CD4-positive, alpha-beta T cell treated with Interleukin-6 for 4 hours (primary cell): Measurements from ENCODE around the gene TRPM2.
"Not testable (repeated sequence)": the region's sequence is repeated elsewhere in the genome, so short reads cannot be mapped to it uniquely, and the experiment has no call there.

ENCODE experiments used
- DNase-seq: peaks from one replicate; pipeline ENCODE4 v3.0.0-alpha.2; 2020; ENCODE audit warnings: mixed read lengths

Gene TRPM2

DNA sequence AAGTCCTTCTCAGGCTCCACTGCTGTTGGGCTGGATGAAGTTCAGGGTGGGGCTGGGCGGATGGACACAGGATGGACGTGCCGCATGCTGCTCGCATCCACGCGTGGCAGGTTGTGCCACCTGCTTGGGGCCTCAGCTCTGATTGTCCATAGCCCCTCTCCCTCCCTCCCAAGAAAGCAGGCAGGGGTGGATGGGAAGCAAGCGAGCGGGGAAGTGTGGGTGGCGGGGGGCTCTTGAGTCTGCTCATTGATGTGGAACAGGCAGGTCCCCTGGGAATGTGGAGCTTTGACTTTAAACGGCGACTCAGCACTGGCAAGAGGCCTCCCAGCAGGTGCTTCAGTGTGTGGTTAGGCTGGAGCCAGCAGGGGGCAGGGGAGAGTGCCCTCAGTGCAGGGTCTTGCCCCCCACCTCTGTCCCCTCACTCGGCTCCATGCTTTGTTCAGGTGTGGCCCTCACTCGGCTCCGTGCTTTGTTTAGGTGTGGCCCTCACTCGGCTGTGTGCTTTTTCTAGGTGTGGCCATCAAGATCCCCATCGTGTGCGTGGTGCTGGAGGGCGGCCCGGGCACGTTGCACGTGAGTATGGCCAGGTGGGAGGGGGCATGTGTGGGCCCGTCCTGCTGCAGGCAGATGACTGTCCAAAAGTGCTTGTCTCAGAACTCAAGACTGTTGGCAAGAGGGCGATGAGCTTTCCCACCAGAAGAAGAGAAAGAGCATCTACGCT, 23.9 kb downstream of the TRPM2 start:
- DNase-seq = no peak

DNA sequence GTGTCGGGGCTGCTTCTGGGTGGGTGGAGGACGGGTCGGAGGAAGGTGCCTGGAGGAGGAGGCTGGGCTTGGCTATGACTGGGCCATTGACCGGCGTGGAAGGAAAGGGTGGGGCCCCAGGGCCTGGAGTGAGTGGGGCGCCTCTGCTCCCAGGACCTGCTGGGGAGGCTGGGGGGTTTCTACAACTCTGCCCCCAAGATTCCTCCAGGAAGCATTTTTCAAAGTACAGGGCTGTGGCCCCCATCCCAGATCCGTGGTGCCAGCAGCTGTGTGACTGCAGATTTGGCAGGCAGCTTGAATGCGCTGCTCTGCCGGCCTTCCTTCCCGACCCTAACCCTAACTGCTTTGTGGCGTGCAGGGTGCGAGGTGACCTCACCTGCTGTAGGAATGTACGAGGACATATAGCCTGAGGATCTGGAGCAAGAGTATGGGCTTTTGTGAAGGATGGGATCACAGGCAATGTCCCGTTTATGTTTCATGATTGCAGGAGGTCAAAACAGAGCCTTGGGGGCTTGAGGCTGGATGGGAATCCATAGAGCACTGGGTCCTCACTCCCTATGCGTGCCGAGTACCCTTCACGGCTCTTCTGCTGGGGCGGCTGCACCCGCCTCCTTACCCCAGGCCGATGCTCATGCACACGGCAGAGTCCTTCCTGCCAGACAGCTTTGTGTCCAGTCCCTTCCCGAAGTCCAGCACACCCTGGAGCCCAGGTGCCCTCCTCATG, 24.7 kb downstream of the TRPM2 start:
- DNase-seq = no peak

DNA sequence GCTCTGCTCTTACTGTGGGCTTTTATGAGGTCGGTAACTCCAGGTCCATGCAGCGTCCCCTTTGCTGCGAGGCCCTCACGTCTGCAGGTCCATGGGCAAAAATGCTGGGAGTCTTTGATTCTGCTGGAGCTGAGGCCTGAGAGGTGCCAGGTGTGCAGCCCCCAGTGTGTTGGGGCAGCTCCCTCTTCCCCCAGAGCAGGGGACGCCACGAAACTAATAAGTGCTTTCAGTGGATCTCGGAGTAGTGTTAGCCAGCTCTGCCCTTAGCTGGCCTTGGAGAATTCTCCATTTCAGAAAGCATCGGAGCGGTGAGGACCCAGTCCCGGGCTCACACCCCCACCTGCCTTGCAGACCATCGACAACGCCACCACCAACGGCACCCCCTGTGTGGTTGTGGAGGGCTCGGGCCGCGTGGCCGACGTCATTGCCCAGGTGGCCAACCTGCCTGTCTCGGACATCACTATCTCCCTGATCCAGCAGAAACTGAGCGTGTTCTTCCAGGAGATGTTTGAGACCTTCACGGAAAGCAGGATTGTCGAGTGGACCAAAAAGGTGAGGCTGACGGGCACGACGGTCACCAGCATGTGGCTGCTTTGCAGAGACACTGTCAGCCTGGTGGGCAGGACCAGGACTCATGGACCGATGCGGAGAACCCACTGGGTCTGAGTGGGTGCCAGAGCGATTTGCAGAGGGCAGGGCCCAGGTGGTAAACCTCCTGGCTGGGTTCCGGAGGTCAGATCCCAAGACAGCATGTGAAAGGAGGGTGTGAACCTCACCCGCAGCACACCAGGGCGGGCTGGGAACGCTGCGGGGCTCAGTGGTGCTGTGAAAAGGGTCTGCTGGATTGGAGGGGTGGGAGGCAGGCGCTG, 25.5 kb downstream of the TRPM2 start:
- no peak for DNase-seq

DNA sequence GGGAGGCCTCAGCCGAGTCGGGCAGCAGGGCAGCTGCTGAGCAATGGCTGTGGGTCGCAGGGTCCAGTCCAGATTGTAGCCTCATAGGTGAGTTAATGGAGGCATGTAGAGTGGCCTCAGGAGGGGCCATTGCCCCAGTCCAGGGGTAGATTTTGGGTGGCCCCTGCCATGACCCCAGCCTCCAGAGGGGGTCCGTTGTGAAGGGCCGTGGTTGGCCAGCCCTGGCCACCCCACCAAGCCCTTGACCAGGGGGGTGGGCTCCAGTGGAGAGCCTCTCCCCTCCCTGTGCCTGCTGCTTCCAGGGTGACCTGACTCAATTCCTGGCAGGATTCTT, 26.1 kb downstream of the TRPM2 start:
- no peak for DNase-seq

DNA sequence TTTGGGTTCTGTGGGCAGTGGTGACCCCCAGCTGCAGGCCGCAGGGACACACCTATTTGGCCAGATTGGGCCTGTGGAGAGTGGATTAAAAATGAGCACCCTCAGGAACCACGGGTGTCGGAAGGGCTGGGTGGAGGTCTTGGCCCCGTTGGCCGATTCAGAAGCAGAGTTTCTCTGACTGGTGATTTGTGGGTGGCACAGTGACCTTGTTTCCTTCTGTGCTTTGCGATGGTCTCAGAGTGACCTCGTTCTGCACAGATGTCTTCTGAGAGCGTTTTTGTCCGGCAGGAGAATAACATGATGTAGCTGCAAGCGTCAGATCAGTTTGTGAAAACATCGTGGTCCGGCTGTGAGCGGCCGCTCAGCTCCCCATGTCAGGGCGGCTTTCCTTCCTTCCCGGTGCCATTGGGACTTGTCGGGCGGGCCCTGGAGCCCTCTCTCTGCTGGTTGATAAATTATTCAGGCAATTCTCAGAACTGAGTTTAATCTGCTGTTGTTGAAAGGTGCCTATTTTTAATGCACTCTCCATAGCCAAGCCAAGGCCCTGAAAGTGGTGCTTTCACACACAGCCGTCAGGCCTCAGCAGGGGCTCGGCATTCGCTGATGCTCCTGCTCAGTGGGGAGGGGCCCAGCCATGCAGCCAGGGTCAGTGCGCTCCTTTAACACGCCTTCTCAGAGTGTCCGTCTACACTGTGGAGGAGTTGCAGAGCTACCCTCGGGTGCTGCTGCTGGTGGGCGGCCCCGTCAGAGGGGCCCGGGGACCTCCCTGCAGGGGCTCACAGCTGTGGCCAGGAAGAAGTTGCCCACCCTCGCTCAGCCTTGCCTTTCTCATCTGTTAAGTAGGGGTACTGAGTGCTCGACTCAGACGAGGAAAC, 26.8 kb downstream of the TRPM2 start:
- DNase-seq = no peak

DNA sequence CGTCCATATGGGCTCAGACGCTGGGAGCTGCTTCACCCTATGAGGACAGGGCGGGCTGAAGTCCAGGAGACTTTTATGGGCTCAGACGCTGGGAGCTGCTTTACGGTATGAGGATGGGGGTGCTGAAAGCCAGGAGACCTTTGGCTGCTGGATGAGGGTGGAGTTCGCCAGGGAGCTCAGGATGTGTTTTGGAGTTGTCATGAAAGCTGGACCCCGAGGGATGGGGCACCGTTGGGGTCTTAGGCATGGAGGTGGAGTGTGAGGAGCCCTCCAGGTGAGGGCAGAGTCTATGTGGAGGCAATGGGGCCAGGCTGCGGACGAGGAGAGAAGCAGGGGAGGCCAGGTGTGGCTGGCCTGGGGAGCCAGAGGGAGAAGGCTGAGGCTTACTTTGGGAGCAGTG, 27.5 kb downstream of the TRPM2 start:
- DNase-seq = no peak

DNA sequence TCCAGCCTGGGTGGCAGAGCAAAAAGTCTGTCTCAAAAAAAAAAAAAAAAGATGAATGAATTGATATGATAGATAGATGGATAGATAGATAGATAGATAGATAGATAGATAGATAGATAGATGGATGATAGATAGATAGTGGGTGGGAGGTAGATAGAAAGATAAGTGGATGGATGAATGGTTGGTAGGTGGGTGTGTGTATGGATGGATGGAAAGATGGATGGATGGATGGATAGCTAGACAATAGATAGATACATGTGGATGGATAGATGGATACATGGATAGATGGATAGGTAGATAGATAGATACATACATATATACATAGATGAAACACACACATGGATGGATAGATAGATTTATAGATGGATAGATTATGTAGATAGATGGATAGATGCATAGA, 28.5 kb downstream of the TRPM2 start:
- DNase-seq = no peak

DNA sequence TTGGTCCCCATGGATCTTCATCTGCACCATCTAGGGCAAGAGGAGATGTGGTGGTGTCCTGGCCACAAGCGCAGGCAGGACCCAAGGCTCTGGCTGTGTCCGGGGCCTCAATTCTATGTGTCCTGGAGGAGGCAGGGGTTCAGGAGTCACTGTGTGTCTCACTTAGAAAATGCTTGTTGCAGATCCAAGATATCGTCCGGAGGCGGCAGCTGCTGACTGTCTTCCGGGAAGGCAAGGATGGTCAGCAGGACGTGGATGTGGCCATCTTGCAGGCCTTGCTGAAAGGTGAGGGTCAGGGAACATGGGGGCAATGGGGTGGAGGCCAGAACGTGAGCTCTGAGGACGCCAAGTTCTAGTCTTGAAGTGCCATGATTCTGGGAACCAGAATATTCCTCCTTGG, 29.1 kb downstream of the TRPM2 start:
- DNase-seq = no peak

DNA sequence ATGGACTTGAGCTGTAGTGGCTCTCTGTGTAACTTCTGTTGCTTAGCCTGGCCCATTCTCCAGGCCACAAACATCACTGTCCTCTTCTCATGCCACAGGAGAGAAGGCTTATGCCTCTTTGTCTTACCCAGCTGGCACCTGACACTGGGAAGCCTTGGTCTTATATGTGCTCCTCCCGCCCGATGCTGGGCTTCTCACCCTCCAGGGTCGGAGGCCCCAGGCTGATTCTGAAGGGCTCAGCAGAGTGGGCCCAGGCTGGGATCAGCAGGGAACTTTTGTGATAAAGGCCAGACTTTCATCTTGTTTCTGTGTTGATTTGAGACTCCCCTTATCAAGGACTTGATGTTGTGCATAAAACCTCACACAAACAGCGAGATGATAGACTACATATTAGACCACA, 29.8 kb downstream of the TRPM2 start:
- no peak for DNase-seq

DNA sequence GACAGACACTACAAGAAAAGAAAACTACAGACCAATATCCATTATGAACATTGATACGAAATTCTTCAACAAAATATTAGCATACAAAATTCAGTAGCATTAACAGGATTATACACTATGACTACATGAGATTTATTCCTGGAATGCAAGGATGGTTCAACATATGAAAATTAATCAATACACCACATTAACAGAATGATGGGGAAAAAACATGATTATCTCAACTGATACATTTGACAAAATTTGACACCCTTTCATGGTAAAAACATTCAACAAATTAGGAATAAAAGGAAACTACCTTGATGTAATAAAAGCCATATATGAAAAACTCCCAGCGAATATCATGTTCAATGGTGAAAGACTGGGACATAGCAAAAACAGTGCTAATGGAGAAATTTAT, 31.5 kb downstream of the TRPM2 start:
- no peak for DNase-seq

DNA sequence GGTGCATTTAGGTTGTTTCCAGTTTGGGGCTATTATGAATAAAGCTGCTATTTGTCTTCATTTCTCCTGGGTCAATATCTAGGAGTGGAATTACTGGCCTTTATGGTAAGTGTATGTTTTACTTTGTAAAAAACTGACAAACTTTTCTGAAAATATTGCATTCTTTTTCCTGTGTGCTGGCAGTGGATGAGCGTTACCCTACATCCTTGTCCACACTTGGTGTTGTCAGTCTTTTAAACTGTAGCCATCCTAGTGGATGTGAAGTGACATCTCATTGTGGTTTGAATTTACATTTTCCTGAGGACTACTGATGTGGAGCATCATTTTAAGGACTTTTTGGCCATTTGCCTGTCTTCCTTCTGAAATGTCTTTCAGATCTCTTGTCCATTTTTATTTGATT, 35.9 kb downstream of the TRPM2 start:
- DNase-seq = no peak

DNA sequence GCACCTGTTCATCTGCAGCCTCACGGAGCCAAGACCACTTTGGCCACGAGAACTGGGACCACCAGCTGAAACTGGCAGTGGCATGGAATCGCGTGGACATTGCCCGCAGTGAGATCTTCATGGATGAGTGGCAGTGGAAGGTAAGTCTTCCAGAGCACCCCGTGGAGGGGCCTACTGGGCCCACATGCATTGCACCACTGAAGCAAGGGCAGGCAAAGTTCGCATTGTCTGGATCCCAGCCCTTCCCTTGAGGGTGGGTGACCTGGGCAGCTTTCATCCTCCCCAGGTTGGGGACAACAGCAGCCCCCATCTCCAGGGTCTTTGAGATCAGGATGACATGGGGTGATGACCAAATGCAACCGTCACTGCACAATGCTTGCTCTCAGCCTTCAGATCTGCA, 37.5 kb downstream of the TRPM2 start:
- no peak for DNase-seq

DNA sequence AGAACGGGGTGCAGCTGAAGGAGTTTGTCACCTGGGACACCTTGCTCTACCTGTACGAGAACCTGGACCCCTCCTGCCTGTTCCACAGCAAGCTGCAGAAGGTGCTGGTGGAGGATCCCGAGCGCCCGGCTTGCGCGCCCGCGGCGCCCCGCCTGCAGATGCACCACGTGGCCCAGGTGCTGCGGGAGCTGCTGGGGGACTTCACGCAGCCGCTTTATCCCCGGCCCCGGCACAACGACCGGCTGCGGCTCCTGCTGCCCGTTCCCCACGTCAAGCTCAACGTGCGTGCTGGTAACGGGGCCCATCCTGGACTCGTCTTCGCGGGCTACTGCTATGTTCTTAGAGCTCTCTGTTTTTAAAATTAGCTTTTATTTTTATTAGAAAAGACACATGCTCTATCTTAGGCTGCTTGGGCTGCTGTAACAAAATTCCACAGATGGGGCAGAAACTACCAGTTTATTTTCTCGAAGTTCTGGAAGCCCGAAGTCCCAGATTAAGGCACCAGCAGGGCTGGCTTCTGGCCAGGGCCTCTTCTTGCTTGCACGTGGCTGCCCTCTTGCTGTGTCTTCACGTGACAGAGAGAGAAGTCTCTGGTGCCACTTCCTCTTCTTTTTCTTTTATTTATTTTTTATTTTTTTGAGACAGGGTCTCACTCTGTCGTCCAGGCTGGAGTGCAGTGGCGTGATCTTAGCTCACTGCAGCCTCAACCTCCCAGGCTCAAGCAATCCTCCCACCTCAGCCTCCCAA, 38.1 kb downstream of the TRPM2 start:
- DNase-seq = no peak

DNA sequence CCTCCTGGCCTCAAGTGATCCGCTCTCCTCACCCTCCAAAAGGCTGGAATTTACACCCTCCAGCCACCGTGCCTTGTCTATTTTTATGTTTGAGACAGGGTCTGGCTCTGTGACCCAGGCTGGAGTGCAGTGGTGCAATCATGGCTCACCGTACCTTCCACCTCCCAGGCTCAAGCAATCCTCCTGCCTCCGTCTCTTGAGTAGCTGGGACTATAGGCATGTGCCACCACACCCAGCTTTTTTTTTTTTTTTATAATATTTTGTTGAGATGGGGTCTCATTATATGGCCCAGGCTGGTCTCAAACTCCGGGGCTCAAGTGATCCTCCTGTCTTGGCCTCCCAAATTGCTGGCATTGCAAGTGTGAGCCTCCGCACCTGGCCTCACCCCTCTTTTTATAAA, 38.8 kb downstream of the TRPM2 start:
- DNase-seq = no peak

DNA sequence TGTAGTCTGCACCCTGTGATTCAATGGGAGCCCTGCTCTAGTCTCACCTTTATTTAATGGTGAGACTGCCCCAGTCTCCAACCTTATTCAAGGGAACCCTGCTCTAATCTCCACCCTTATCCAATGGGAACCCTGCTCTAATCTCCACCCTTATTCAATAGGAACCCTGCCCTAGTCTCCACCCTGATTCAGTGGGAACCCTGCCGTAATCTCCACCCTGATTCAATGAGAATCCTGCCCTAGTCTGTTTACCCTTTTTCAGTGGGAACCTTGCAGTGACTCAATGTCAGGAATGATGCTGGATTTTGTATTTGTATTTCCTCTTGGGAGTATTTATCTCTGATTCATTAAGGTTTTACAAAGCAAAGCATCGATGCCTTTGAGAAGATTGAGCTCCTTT, 39.5 kb downstream of the TRPM2 start:
- DNase-seq = no peak

DNA sequence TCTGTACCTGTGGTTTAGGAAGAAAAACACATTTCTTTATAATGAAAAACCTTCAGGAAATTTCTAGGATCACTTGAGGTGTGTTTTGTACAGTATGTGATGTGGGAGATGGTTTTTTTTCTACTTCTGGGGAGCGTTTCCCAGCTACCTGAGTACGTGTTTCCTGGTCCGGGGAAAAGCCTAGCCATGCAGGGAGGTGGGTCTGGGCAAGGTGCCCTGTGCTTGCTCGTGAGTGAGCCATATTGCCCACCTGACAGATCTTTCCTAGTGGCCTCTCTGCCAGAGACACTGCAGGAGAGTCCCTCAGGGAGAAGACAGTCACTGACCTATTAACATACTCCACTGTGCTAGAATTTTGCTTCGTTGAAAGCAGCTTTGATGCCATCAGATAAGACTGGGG, 41.3 kb downstream of the TRPM2 start:
- no peak for DNase-seq

DNA sequence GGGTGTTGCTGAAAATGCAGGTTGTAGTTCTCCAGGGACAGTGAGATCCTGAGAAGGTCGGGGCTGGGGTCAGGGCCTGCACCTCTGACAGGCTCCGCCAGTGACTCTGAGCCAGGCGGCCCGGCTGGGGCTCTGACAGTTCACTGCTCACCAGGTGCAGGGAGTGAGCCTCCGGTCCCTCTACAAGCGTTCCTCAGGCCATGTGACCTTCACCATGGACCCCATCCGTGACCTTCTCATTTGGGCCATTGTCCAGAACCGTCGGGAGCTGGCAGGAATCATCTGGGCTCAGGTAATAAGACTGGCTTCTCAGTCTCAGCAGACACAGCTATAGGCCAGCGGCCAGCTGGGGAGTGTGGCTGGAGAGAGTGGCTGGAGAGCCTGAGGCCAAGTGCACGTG, 41.8 kb downstream of the TRPM2 start:
- DNase-seq = no peak

DNA sequence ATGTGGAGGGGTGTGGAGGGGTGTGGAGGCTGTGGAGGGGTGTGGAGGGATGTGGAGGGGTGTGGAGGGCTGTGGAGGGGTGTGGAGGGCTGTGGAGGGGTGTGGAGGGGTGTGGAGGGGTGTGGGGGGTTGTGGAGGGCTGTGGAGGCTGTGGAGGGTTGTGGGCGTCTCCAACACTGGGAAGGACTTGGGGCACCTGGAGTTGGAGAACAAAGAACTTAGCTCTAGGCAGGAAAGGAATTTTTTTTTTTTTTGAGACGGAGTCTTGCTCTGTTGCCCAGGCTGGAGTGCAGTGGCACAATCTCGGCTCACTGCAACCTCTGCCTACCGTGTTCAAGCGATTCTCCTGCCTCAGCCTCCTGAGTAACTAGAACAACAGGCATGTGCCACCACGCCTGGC, 43.4 kb downstream of the TRPM2 start:
- not testable (repeated sequence) for DNase-seq

DNA sequence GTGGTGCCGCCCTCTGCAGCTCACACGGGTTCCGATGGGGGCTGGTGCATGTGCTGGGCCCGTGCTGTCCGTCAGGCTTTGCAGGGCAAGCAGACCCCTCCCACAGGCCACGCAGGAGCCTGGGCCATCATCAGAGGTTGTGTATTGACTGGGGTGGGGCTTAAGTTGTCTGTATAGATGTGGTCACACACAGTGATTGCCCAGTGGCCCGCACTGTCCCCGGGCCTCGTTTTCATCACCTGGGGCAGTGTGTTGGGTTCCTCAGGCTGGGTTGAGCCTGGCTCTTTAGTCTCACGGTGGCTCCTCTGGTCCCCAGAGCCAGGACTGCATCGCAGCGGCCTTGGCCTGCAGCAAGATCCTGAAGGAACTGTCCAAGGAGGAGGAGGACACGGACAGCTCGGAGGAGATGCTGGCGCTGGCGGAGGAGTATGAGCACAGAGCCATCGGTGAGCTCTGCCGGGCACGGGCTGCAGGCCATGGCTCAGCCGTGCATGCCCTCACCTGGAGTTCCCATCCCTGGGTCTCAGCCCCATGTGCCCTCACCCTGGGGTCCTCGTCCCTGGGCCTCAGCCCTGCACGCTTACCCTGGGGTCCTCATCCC, 44.1 kb downstream of the TRPM2 start:
- no peak for DNase-seq

DNA sequence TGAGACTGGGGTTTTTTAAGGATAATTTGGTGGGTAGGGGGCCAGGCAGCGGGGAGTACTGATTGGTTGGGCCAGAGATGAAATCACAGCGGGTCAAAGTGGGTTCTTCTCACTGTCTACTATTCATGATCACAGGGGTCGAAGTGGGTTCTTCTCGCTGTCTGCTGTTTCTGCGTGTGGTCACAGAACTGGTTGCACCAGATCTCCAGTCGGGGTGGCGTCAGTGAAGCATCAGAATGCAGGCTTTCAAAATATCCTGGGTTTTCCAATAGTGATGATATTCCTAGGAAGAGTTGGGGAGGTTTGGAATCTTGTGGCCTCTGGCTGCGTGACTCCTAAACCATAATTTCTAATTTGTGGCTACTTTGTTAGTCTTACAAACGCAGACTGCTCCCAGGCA, 45.1 kb downstream of the TRPM2 start:
- DNase-seq = no peak

DNA sequence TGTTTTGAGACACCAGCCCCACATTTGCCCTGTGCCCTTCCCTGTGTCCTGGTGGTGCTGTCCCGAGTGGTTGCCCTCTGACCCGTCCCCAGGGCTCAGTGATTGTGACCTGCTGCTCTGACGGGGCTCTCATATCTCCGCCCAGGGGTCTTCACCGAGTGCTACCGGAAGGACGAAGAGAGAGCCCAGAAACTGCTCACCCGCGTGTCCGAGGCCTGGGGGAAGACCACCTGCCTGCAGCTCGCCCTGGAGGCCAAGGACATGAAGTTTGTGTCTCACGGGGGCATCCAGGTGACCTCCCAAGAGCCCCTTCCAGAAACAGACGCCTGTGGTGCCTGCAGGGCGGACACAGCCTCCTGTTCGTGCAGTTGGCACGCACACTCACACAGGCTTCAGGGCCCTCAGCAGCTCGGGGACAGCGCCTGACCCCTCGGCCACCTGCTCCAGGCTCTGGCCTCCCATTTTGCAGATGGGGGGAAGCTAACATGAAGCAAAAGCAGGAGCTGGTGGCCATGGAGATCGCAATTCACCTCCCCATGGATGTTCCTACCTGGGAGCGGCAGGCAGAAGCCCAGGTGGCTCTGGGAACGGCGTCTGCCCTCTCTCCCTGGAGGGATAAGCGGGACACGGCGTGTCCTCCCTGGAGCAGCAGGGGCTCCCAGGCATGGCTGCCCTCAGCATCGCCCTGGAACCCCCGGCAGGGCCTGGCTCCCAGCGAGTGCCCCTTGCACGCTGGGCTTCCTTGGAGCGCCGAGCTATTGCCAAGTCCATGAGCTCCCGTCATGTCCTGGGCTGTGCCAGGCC, 45.9 kb downstream of the TRPM2 start:
- DNase-seq = no peak
